GM19455 (cell line): ENCODE measurements around the gene ATG13.

Experiments used
- ATAC-seq: cut with Tn5 transposase; IDR thresholded peaks from one replicate; pipeline ENCODE4 v1.9.1; 2021; ENCODE audit not compliant: unreplicated experiment

The ATG13 gene

DNA sequence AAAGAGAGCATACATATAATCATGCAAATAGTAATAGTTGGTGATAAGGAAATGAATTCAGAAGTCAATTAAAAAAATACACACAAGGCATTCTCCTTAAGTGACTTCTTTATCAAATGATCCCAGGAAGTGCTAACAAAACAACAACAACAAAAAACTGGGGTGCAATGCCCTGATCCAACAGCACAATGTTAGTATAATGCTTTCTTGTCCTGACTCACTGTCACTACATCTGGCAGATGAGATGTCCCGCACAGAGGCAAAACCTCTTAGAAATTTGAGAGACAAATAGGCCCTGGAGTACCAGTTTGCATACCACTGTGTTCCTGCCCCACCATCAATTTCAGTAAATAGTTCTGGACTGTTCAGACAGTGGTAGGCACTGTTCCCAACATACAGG is 12.6 kb upstream of the ATG13 start:
- ATAC-seq: no peak

DNA sequence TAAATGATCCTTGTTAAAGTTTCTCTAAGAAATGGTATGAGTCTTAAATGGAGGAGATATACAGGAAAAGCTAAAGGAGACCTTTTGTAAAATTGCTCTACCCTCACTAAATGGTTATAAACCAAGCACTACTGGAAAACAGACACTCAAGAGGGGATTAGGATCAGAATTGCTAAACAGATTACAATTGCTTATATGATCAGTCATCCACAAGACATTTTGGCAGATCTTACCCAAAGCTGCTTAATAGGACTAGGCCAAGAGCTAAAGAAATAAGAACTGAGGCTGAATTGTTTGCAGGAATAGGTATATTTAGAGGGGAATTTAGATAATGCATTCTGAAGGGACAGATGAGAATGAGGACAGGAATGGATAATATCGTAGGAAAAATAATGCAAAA is 9.8 kb upstream of the ATG13 start:
- no peak for ATAC-seq

DNA sequence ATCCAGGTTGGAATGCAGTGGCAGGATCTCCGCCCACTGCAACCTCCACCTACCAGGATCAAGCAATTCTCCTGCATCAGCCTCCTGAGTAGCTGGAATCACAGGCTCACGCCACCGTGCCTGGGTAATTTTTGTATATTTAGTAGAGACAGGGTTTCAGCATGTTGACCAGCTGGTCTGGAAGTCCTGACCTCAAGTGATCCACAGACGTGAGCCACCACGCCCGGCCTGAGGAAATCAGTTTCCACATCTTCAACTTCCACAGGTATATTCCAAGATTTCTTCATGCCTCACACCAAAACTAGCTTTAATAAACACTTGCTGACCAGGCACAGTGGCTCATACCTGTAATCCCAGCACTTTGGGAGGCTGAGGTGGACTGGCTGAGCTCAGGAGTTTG is 8.0 kb upstream of the ATG13 start:
- no peak for ATAC-seq

DNA sequence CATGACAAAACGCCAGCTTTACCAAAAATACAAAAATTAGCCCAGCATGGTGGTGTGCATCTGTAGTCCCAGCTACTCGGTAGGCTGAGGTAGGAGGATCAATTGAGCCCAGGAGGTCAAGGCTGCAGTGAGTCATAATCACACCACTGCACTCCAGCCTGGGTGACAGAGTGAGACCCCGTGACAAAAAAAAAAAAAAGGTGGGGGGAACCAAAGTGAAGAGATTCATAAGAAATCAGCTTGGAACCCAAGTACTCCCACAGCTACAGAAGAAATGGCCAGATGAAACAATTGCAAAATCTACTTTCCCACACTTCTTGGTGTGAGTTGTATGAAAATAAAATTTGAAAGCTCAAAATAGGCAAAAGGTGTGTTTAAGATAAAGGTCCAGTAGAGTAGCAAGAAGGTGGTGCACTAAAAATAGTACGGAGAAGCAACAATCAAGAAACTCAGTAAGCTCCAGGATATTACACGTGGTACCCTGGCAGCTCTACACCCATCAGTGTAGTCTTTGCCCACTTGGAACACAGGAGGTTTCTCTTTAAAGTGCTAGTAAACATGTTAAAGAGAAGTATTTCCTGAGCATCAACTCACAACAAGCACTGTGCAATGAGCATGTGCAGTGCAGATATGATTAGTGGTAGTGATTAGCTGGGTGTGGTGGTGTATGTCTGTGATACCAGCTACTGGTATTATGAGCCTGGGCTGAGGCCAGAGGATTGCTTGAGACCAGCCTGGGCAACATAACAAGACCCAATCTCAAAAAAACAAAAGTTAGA is 5.6 kb upstream of the ATG13 start:
- no peak for ATAC-seq

DNA sequence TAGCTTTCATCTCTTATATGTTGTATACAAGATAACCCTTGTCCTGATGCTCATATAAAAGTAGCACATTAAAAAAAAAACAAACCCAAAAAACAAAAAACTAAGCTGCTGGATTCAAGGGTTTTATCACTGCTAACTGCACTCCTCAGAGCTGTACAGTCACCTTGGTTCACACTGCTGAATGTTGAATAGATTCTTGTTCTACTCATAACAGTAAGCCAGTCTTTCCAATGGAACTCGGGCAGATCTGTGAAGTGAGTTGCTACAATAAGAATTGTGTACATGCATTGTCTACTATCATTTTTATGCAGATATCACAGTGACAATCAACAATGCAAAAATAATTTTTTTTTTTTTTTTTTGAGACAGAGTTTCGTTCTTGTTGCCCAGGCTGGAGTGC is 5.0 kb upstream of the ATG13 start:
- no peak for ATAC-seq

DNA sequence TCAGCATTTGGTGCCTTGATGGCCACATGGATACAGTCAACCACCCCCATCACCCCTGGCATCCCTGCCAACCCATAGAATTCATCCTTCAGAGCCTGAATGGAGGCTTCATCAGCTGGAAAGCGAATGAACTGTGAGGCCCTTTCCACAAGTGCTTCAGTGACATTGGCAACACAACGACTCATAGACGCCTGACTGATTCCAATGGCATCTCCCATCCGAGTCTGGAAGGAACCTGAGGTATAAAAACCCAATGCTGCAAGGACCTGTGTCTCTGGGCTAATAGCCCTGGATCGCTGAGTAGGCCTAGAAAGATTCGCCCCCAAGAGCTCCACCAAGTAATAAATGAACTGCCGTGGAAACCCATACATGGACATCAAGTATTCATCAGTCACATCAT is 1.6 kb upstream of the ATG13 start:
- ATAC-seq: no peak

DNA sequence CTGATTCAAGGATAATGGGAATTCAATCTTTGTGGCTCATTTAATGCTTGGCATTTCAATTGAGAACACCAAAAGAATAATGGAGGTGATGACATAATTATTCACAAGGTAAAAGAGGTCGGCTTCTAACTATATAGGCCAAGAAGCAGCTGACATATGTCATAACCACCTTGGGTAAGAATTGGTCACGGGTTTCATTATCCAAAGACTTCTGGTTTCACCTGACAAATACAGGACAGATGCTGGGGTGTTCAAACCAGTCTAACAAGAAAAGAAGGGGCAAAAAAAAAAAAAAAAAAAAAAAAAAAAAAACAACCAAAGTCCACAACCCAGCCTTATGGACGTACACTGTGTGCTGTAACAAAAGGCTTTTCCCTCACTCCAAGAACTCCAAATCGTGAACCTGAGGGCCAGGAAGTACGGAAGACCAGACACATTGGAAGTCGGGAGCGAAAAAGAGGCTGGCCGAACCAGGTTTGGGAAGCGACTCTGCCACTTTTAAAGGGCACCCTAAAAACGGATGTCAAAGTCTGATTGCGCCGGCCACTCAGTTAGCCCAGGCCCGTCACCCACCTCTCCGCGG is 711 bp upstream of the ATG13 start:
- ATAC-seq: no peak

DNA sequence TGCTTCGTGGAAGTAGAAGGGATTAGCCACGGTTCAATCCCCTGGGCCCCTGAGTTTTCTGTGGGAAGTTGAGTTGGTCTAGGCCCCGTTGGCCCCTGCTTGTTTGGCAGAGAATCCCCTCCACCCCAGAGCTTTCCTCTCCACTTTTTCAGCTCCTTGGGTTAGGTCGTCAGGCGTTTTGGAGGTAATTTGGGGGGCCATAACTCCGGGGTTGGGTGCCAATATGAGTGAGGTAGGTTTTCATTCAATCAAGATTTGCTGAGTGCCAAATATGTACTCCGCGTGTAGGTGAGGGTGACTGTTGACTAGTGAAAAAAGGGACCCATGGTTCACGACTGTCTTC is 590 bp downstream of the ATG13 start:
- ATAC-seq: no peak

DNA sequence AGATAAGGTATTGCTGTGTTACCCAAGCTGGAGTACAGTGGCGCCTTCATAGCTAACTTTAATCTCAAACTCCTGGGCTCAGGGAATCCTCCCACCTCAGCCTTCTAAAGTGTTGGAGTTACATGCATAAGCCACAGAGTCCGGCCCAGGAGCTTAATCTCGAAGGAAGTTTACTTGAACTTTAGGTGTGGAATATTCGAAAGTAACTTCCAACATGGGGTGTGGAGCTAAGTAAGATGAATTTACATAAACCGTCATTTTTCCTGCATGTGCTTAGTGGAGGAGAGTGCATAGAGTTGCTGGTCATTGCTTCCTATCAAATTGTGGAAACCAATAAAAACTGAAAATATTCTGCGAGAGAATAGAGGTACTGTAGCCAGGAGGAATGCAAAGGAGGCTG is 1.5 kb downstream of the ATG13 start:
- ATAC-seq: no peak

DNA sequence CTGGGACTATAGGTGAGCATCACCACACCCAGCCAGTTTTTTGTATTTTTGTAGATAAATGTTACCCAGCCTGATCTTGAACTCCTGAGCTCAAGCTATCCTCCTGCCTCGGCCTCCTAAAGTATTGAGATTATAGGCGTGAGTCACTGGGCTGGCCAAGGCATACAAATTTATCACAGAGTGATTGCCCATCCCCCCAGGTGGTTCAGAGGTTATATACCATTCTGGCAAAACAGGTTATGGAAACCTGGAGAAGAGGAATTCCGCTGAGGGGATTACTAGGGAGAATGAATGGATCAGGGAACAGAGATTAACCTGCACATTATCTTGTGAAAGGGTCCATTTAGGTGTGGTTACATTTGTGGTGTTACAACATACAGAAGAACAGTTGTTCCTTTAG is 8.1 kb downstream of the ATG13 start:
- ATAC-seq: no peak

DNA sequence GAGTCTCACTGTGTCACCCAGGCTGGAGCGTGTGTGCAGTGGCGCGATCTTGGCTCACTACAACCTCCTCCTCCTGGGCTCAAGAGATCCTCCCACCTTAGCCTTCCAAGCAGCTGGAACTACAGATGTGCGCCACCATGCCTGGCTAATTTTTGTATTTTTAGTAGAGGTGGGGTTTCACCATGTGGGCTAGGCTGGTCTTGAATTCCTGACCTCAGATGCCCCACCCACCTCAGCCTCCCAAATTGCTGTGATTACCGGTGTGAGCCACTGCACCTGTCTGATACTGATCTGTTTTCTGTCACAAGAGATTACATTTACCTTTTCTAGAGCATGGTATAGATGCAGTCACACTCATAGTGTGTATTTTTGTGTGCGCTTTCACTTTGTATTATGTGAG is 11.6 kb downstream of the ATG13 start:
- no peak for ATAC-seq

DNA sequence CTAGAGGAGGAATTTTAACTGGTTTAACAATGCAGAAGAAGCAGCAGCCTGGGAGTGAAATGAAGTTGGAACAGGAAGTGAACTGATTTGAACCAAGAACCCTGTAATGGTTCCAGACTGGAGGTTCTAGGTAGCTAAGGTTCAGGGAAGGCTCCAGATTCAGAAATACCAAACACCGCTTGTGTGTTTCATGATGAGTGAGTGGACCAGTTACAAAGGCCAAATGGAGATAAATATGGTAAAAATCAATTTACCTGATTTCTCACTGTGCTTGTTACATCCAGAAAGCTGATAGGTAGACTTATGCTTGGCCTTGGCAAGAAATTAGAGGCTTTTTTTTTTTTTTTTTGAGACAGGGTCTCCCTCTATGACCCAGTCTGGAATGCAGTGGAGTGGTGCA is 12.9 kb downstream of the ATG13 start:
- ATAC-seq: no peak

DNA sequence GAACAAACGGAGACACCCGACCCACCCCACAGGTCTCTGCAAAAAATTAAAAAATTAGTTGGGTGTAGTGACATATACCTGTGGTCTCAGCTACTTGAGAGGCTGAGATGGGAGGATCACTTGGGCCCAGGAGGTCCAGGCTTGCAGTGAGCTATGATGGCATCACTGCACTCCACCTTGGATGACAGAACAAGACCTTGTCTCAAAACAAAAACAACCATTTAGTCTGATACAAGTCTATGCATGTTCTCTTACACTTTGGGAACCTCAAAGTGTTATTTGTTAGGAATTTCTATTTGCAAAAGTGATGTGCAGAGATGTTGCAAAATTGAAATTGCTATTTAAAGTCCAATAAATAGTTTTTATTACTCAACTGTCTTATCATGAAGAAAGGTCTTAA is 14.3 kb downstream of the ATG13 start:
- ATAC-seq: no peak

DNA sequence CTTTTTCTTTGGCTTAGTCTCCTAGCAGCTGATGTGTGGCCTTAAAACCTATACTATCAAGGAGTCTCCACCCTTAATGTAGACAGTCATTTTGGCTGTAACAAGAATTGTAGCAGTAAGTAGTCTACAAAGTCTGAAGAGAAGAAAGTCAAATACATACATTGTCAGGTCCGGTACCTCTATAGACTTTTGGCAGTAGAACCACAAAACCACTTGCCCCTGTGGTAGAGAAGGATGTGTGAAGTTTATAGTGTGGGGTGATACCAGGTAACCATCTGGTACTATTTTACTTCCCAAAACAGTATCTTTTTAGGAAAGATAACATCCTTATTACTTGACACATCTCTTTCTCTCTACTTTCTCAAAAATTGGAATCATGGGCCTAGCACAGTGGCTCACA is 15.1 kb downstream of the ATG13 start:
- ATAC-seq: no peak

DNA sequence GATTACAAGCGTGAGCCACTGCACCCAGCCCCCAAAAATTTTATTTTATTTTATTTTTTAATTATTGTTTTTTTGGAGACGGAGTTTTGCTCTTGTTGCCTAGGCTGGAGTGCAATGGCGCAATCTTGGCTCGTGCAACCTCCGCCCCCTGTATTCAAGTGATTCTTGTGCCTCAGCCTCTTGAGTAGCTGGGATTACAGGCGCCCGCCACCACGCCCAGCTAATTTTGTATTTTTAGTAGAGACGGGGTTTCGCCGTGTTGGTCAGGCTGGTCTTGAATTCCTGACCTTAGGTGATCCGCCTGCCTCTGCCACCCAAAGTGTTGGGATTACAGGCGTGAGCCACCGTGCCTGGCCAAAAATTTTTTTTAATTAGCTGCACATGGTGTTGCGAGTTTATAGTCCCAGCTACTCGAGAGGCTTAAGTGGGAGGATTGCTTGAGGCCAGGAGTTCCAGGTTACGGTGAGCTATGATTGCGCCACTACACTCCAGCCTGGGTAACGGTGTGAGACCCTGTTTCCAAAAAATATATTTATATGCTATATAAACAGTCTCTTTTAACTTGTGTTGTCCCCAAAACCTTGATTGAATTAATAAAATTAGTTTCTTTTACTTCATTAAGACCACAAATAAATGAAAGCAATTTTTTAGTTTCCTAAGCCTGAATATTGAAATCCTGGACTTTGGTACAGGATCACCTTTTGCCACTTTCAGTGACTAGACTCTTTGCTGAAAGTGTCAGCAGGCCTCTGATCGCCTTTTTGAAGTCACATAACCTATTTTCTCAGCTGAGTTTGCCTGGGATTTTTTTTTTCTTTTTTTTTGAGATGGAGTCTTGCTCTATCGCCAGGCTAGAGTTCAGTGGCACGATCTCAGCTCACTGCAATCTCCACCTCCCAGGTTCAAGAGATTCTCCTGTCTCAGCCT is 16.2 kb downstream of the ATG13 start:
- ATAC-seq: no peak

DNA sequence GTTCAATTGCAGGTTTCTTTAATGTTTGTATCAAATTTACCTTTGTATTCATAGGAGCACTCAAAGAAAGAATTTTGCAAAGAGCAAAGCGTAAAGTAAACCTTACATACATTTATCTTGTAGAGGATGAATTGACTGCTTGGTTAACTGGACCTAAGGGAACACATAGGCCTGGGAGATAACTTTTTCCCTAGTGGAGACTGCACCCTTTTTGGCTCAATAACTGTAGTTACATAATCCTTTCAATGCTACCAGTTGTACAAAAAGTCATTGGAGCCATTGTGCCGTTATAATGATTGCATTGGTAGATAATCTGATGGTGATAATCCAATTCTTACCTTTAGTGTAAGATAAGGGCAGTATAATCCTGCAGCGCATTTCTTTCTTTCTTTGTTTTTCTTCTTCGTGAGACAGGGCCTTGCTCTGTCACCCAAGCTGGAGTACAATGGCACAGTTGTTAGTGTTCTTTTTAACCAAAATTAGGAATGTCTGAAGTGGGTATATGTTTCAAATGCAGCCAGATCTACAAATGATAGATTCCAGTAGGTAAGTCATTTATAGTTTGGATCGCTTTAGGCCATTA is 18.3 kb downstream of the ATG13 start:
- no peak for ATAC-seq

DNA sequence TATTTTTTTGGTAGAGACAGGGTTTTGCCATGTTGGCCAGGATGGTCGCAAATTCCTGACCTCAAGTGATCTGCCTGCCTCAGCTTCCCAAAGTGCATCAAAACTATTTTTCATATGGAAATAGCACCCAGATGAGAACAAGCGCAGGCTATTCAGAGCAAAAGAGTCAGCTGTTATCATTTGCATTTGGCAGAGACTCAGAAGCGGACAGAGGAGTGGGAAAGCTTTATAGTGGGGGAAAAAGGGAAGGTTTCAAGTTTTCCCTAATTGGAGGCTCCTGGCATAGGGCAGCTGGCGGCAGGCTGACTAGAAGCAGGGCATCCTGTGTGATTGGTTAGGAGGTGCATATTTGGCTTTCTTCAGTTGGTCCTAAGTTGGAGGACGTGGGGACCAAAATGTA is 20.2 kb downstream of the ATG13 start:
- no peak for ATAC-seq

DNA sequence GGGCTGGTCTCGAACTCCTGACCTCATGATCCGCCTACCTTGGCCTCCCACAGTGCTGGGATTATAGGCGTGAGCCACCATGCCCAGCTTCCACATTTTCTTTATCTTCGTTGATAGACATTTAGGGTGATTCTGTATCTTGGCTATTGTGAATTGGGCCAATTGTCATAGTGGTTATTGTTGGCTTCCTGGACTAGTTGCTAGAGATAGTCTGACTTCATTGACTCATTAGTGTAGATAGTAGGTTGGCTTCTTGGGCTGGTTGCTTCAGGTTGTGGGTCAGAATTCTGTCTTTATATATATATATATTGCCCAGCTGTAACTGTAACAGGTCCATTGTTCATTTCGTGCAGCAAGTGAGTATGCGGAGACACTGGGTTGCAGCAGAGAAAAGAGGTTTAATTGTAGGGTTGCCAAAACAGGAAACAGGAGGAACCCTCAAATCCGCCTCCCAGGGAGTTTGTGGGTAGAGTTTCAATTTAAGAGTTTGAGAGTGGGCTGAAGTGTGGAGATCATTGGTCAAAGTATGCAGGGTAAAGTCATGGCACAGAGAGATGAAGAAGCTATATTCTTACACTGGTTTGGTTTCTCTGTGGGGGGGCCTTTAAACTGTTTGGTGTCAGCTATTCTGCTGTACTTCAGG is 22.0 kb downstream of the ATG13 start:
- ATAC-seq: no peak

DNA sequence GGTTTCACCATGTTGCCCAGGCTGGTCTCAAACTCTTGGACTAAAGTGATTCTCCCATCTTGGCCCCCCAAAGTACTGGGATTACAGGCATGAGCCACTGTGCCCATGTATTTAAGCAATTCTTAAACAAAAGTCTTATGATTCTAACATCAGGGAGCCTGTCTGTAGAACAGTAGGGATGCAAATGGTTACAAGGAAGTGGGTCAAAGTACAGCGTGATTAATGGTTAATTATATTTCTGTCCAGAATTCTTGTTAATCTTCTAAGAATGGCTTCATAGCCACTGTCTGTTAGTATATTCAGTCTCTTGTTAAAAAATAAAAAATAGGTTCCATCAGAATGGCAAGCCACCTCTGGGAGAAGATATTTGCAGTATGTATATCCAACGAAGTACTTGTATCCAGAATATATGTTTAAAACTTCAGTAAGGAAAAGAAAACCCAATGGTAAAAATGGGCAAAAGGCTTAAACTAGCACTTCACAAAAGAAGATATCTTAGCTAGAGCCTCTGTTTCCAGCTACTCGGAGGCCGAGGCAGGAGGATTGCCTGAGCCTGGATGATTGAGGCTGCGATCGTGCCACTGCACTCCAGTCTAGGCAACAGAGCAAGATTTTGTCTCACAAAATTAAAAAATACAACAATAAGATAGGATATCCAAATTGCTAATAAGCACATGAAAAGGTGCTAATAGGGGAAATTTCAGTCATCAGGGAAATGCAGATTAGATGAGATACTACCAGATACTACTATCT is 22.9 kb downstream of the ATG13 start:
- no peak for ATAC-seq

DNA sequence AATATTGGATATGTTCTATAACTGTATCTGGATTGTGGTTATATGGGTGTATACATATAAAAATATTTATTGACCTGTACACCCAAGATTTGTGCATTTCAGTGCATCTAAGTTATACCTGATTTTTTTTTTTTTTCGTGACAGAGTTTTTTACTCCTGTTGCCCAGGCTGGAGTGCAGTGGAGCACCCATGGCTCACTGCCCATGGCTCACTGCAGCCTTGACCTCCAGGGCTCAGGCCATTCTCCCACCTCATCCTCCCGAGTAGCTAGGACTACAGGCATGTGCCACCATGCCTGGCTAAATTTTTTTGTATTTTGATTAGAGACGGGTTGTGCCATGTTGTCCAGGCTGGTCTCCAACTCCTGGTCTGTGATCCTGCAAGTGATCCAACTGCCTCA is 24.3 kb downstream of the ATG13 start:
- ATAC-seq: no peak
